IPS-NIHi11 (cell line): ENCODE results near the gene FHL3.
A peak's percentile ranks its signal among the peaks of the same experiment; 100 is the strongest.

Source experiments
- DNase-seq: peaks from one replicate; pipeline ENCODE4 v3.0.0; 2012; ENCODE audit warnings: mixed read lengths, low spot score

Gene FHL3, protein sequence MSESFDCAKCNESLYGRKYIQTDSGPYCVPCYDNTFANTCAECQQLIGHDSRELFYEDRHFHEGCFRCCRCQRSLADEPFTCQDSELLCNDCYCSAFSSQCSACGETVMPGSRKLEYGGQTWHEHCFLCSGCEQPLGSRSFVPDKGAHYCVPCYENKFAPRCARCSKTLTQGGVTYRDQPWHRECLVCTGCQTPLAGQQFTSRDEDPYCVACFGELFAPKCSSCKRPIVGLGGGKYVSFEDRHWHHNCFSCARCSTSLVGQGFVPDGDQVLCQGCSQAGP

DNA sequence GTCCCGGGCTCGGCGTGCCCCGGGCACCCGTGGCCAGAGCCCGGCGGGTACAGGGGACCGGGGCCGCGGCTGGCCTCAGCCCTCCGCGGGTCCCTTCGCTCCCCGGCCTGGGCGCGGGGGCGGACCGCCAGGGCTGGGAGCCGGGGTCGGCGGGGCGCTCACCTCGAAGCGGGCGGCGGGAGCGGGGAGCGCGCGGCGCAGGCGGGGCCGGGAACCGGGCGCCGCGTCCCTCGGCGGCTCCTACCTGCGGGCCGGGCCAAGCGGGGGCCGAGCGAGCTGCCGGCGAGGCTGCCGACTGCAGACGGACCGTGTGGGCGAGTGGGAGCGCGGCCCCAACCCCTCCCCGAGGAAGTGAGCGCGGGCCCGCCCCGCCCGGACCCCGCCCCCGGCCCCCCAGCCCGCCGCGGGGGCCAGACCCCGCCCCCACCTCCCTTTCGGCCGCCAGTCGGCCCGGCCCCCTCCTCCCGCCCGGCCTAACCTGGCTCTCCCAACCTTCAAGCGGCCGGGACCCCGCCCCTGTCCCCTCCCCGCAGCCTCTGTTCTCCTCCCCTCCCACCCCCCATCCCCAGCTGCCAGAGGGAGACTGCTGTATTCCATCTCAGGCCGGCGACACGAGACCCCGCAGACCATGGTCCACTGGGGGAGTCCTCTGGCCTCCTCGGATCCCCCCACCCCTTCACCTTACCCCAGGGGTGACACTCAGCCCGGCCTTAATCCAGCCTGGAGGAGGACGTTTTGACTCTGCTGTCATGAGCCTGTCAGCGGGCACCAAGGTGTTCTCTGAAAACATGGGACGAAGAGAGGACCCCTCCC lies at the start of gene FHL3:
Gene FHL3, minus strand, starts transcription at position 320 of the 813 bp plus-strand sequence. CDS start 6,102 bp downstream, outside the sequence.
- DNase-seq: peak; percentile 86

DNA sequence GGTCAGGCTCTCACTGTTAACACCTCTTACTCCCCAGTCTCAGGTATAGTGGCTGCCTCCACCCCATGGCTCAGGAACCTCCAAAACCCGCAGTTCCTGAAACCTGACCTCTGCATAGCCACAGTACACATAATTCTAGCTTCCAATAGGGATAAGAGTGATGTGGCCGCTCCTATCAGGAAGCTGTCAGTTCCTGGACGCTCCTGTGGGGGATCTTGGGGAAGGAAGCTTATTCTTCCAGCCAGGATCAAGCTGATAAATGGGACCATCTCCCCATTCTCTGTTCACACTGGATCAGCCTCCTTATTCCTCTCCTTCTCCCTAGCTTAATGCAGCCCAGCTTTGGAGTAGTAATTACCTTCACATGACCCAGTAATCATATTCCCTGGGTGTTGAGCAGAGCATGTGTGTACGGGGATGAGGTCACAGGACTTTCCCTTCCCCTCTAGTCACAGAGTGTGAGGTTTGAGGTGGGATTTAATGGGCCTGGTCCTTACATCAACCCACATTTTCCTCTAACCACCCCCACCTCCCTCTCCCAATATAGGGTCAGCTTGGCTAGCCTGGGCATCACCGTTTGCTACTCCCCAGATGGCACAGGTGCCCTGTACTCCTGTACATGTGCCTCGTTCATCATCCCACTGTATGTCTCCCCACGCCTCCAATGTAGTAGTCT lies 48.2 kb upstream of the FHL3 start:
- no peak for DNase-seq

DNA sequence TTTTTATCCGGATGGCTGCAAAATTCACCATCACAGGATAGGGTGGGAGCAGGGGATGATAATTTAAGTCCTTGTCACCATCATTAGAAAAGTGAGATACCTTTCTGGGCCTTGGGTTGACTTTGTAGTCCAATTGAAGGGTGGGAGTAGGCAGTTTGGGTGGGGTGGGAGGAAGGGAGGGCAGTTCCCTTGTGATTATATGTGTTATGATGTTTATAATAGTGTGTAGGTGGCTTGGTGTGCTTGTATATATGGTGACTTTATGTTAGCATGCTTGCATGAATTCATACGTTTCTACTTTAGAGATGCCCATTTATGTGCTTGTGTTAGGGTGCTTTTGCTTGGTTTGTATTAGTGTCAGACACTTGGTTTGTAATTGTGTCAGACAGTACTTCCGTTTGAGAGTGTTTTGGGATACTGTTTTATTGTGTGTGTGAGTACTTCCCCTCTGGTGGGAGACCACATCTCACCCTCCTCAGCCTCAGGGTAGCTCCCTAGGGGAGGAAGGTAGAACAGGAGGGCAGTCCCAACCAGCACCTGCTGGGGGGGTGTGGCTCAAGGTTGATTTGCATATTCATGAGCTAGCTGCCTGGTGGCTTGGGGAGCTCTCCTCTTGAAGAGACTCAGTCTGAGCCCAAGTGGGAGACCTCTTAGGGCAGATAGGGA lies 47.6 kb upstream of the FHL3 start:
- DNase-seq: no peak

DNA sequence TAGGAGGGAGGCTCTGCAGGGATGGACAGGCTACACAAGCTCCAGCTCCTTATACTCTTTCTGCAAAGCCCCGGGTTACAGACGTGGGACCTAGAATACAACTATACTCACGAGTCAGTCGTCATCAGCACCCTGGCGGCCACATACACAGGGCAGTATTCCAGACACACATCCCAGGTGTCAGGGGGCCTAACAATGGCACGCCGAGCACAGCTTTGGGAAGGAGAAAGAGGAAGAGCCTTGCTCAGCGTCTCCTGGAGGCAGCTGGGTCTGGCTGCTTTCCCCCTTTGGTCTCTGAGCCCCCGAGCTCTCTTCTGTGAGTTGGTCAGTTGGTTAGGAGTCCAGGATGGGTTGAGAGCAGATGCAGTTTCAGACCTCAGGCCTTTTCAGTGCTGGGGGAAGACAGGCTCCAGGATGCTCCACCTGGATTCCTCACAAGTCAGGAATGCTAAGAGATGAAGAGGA lies 45.8 kb upstream of the FHL3 start:
- DNase-seq: no peak

DNA sequence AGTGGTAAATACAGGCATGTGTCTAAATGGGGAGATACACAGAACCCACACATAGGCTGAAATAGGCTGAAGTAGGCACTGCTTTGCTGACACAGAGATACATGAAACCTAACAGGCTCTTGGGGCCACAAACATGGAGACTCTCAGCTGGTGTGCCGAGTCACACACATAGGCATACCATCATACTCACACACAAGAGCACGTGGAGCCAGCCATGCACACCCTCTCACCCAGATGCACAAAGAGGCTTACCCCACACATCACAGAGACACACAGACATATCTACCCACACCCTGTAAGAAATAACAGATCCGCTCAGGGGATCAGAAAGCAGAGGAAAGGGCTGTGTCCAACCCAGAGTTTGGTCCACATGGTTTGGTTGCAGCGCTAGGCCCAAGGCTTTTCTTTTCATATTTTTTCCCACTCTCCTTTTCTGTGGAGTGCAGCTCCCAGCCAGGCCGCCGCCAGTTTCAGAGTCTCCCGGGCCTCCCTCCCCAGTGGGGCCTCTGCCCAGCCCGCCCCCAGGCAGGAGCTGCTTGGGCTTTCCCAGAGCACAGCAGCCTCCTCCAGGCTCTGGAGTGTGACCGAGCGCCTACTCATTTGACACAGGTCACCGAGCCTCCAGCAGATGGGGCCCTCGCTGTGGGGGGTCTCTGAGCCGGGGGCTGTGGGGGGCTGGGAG lies 45.2 kb upstream of the FHL3 start:
- no peak for DNase-seq

DNA sequence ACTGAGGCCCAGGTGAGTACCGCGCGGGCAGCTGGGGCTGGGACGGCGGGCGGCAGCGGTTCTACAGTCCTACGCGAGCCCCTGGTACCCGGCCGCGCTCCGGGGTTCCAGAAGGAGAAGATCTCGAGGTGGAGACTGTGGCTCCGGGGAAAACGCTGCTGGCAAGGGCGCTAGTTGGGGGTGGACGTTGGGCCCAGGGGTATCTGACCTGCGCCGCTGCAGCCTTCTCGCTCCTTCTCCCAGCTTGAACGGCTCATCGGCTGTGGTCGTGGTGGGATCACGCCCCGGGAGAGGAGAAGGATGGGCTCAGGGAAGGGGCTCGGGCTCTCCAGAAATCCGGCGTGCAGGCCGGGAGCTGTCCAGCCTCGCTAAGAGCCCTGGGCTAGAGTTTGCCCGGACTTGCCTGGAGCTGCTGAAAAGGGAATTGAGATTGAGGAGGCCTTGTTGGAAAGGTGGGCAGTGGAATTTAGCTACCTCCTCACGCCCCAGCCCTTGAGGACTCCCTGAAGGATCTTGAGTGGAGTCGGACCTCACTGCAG lies 42.4 kb upstream of the FHL3 start:
- DNase-seq: peak; percentile 65

DNA sequence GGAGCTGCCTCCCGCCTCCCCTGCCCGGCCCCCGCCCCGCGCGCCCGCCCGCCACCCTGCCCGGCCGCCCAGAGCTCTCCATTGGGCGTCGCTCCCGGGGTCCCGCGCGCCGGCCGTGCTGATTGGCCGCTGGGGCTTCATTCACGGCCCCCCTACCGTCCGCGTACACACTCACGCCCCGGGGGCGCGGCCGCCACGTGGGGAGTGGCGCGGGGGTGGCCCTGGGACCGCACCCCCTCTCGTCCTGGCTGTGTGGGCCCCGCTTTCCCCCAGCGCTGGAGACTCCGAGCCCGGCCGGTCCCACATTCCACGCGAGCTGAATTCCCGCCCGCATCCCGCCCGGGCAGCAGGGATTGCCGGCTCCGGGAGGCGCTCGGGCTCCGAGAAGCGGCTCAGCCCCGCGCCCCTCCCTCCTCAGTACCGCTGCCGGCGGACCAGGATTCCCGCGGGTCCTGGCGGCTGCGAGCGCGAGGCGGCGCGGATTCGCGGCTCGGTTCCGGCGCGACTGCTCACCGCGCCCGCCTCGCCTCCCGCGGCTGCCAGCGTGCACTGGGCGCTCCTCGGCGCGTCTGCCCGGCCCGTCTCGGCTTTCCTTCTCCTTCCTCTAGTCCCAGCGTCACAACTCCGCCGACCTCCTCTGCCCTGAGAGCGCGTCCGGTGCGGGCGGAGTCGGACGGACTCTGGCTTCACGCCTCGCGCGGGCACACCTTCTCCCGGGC lies 41.7 kb upstream of the FHL3 start:
- DNase-seq: peak; percentile 94

DNA sequence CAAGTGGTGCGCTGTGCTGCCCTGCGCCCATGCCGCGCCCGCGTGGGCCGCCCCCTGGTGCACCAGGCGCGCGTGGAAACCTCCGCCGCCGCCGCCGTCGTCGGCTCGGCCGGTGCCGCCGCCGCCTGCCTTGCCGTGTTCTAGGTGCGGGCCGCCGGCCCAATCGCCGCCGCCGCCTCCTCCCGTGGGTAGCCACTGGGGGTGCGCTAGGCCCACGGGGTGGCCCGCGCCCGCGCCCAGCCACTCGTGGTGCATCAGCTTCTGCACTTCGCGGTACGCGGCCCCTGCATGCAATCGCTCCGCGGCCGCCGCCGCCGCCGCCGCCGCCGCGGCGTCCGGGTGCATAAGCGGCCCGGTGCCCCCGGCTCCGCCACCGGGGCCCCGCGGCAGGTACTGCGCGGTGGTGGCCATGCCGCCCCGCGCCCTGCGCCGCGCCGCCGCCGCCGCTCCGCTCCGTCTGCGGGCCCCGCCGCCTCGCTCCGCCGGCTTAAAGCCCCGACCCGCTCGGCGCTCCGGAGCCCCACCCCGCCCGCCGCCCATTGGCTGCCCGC lies 41.1 kb upstream of the FHL3 start, which contains the start of gene POU3F1:
Gene POU3F1, minus strand, starts transcription at position 461 of the 551 bp plus-strand sequence. Its CDS starts 50 bp downstream, at position 411.
- DNase-seq: no peak

DNA sequence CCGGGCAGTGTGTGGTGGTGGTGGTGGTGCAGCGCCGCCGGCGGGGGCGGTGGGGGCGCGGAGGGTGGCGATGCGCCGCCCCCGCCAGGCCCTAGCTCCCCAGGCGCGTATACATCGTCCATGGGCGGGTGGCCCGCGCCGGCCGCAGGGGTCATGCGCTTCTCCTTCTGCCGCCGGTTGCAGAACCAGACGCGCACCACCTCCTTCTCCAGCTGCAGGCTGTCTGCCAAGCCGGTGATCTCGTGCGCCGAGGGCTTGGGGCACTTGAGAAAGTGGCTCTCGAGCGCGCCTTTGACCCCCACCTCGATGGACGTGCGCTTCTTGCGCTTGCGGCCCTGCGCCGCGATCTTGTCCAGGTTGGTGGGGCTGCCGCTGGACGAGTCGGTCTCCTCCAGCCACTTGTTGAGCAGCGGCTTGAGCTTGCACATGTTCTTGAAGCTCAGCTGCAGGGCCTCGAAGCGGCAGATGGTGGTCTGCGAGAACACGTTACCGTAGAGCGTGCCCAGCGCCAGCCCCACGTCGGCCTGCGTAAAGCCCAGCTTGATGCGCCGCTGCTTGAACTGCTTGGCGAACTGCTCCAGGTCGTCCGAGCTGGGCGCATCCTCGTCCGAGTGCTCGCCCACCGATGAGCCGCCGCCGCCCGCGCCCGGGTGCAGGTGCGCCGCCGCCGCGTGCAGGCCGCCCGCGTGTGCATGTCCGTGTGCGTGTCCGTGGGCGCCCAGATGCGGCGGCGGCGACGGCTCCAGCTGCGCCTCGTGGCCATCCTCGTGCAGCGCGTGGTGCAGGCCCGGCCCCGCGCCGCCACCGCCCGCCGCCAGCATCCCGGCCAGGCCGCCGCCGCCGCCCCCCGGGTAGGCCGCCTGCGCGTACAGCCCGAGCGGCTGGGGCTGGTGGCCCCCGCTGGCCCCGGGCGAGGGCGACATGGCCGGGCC lies 40.4 kb upstream of the FHL3 start:
- DNase-seq: no peak

DNA sequence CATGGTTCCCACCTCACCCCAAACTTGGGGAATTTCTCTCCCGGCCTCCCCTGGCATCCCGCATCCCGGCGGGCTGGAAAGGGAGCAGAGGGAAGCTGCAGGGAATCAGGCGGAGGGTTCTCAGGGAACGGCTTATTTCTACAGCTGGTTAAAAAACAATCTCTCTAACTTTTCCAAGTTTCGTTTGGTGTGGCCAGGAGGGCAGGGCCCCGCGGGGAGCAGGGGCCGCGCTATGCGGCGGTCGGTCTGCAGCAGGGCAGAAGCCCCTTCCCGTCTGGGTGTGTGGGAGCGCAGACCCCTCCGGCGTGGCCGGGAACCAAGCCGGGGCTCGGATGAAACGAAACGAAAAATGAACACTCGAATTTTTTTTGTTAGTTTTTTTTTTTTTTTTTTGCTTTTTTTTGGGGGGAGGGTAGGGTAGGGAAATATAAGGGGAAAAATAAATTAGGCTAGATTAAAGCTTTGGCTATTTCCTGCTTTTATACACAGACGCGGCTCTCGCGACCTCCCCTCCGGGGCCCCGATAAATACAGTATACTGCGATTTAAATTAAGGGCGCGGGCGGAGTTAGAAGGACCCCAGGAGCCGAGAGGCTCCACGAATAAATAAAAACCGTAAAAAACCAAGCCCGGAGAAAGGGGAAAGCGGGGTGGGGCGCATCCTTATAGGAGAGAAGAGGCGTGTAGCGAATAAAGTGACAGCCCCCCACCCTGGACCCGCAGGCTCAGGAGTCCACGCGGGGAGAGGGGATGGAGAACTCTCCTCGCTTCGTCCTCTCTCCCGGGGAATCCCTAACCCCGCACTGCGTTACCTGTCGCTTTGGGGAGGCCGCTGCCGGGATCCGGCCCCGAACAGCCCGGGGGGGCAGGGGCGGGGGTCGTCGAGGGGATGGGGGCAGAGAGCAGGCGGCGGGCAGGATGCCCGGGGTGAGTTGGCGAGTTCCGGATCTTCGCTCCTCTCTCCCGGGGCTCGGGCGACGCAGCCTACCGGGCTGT lies 39.2 kb upstream of the FHL3 start:
- no peak for DNase-seq

DNA sequence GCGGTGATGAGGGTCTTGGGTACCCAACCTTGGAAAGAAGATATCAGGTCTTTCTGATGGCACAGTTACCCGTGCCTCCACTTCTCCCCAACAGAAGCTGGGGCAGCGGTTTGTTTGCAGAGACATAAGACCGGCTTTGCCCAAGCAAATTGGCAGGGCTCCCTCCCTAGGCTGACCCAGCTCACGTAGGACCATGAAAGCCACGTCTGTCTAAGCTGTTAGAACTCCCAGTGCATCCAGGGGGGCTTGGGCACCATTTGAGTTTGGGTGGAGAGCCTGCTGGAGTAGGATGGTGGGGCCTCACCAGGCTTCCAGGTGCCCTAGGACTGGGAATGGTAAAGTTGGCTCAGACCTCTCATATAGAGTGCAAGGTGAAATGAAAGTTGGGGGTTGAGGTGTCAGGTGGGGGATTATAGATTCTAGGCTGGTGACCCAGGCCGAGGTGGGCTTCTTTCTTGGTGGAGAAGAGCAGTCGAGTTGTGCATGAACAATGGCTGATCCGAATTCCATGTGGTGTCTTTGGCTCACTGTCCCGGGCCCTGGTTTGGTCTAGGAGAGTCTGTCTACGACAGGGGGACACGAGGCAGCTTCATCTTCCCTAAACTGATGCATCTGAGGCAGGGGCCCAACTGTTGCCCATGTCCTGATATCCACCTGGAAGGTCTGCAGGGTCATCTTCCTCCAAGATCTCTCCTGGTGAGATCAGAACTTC lies 37.9 kb upstream of the FHL3 start:
- DNase-seq: no peak

DNA sequence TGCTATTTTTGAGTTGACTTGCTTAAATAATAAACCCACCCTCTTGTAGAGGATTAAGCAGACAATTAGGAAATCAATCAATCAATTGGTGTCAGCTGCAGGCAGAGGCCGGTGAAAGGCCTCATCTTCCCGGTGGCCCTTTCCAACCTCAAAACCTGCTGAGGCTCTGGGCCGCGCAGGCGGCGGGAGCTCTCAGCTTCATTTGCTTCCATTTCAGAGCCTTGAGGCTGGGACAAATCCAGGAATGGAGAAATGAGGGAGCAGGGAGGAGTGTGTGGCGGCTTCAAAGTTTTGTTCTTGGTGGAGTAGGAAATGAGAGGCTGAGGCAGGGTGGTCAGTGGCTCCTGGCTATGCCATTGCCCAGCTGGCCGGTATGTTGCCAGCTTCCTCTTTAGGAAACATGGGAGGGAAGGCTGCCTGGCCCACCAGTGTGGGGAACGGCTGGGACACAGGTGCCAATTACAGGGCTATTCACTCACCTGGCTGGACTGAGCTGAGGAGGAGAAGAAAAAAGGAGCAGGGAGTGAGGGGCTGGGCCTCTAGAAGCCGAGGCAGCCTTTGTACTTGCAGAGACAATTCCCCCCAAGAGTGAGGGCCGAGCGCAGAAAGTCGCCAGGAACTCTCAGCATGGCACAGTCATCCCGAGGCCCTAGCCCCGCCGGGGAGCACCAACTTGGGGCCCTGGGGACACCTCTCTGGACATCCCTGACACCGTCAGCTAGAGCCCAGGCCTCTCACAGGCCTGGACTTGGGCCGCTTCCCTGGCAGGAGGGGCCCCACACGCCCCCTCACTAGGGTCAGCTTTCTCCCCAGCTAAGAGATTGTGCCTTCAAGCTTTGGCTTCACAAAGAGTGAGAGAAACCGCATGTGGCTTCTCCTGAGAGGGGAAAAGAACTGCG lies 36.9 kb upstream of the FHL3 start:
- no peak for DNase-seq

DNA sequence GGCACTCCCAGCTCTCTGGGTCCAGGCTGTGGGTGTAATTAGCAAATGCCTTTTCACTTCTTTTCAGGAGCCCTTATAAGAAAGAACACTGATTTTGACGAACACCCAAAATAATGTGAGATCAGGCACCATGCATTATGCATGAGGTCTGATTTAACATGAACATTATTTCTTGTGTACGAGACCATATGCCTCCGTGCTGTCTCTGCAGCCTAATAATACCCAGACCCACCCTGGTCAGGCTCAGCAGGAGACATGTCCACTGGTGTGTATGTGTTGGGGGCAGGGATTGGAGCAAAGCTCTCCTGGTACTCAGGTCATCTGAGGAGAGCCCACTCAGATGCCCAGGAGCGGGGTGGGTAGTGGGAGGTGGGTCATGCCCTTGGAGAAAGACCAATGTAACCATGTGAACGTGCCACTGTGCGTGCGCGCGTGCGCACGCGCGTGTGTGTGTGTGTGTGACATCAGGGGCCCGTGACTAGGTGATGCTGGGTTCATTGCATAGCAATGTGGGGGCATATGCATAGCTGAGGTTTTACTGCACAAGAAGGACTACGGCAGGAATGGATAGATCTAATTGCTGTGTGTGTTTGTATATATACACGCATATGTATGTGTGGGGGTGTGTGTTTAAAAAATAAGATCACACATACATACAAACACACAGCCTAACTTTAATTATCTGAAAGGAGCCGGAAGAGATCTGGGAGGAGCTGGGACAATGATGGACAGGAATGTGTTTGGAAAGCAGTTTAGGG lies 34.2 kb upstream of the FHL3 start:
- DNase-seq: no peak

DNA sequence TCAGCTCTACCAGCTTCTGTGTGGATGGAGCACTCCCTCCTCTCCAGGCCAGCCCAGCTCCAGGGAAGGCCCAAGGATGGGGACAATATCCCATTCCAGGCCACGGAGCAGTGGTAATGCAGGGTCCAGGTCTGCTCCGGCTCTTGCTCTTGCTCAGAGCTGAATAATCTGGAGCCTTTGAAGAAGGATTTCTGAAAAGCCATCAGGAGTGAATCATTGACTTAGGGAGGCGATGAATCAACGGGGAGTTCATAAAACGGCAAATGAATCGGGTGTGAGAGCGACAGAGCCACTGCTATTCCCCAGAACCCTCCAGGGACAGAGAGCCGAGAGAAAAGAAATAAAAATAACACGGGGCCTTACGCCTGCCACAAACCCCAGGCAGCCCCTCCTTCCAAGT lies 33.5 kb upstream of the FHL3 start:
- no peak for DNase-seq

DNA sequence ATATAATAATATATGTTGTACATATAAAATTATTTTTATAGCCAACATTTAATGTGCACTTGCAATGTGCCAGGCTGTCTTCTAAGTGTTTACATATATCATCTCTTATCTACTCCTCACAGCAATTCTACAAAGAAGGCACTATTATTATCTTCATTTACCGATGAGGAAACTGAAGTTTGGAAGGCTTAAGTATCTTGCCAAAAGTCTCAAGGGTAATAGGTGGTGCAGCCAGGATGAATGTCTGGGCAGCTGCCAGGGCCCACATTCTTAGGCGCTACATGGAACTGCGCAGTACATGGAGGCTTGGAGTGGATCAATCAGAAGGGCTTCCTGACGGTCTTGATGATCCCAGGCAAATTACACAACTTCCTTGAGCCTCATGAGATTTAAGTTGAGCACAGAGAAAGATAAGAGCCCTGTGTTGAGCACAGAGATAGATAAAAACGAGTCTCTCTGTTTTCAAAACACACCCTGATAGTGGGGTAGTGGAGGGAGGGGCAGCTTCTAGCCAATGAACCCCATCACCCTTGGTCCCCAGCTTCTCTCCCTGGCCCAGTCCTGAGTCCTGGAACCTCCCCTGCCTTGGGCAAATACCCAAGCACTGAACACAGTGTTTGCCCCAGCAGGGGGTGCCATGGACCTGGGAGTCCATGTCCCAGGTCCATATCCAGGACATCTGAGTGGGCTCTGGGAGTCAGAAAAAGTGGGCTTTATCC lies 32.1 kb upstream of the FHL3 start:
- DNase-seq: no peak
